Neuronal stem cell (in vitro differentiated cells): ENCODE data around the gene THAP2.

ENCODE experiments used
- DNase-seq: peaks from one replicate; pipeline ENCODE4 v3.0.0-alpha.2; 2013; ENCODE audit warnings: low spot score
- H2AFZ ChIP-seq: one replicate; pipeline ENCODE4 v1.6.1; 2013; ENCODE audit warnings: mild to moderate bottlenecking, low read length, inconsistent platforms
- H2AK5ac ChIP-seq: 2 replicates; pipeline ENCODE4 v1.6.1; 2013; ENCODE audit warnings: low read depth, mild to moderate bottlenecking, inconsistent platforms, low read length, moderate library complexity, mixed read lengths
- H2BK120ac ChIP-seq: 2 replicates; pipeline ENCODE4 v1.6.1; 2013; ENCODE audit warnings: low read depth, mild to moderate bottlenecking, inconsistent platforms, low read length, moderate library complexity, mixed read lengths
- H2BK12ac ChIP-seq: one replicate; pipeline ENCODE4 v1.6.1; 2013; ENCODE audit warnings: low read length, inconsistent platforms
- H2BK15ac ChIP-seq: 2 replicates; pipeline ENCODE4 v1.6.1; 2013; ENCODE audit warnings: mild to moderate bottlenecking, low read length, inconsistent platforms, mixed read lengths
- H2BK5ac ChIP-seq: one replicate; pipeline ENCODE4 v1.6.1; 2013; ENCODE audit warnings: inconsistent platforms, mild to moderate bottlenecking, low read length, moderate library complexity
- H3K14ac ChIP-seq: one replicate; pipeline ENCODE4 v1.6.1; 2013; ENCODE audit warnings: low read length, inconsistent platforms
- H3K18ac ChIP-seq: 2 replicates; pipeline ENCODE4 v1.6.1; 2013; ENCODE audit warnings: low read length, inconsistent platforms
- H3K23ac ChIP-seq: 2 replicates; pipeline ENCODE4 v1.6.1; 2013; ENCODE audit warnings: low read depth, mild to moderate bottlenecking, mixed read lengths, low read length, inconsistent platforms; ENCODE audit not compliant: poor library complexity
- H3K27ac ChIP-seq: replicated peaks from 3 replicates; pipeline ENCODE4 v1.5.1; 2013; ENCODE audit warnings: low read length, inconsistent platforms
- H3K27me3 ChIP-seq, 3 experiments: 2 replicates each; pipeline ENCODE4 v1.6.1; 2013; ENCODE audit warnings: low read length in 3 of 3, mild to moderate bottlenecking in 2 of 3, inconsistent platforms in 1 of 3, low read depth in 1 of 3, mixed read lengths in 1 of 3, moderate library complexity in 1 of 3; ENCODE audit not compliant: control insufficient read depth in 3 of 3, insufficient read depth in 3 of 3
- H3K36me3 ChIP-seq, 2 donors: replicated peaks in 1 of 2; 2 replicates each; pipeline ENCODE4 v1.6.1; 2013; ENCODE audit warnings: low read length in 2 of 2; ENCODE audit not compliant: control insufficient read depth in 2 of 2, insufficient read depth in 2 of 2
- H3K4ac ChIP-seq: 2 replicates; pipeline ENCODE4 v1.6.1; 2013; ENCODE audit warnings: inconsistent platforms, mild to moderate bottlenecking, low read length, moderate library complexity
- H3K4me1 ChIP-seq, 2 donors: 1 replicate in 1 of 2; 2 replicates in 1 of 2; pipeline ENCODE4 v1.6.1; 2013; ENCODE audit warnings: low read length in 2 of 2, low read depth in 1 of 2; ENCODE audit not compliant: control insufficient read depth in 2 of 2, insufficient read depth in 1 of 2
- H3K4me2 ChIP-seq: one replicate; pipeline ENCODE4 v1.6.1; 2013; ENCODE audit warnings: mild to moderate bottlenecking, low read length, inconsistent platforms; ENCODE audit not compliant: insufficient read depth, poor library complexity, severe bottlenecking
- H3K4me3 ChIP-seq, 2 donors: 2 replicates each; pipeline ENCODE4 v1.5.1; 2013; ENCODE audit warnings: low read length in 2 of 2, mild to moderate bottlenecking in 2 of 2, inconsistent platforms in 1 of 2, moderate library complexity in 1 of 2
- H3K79me1 ChIP-seq: one replicate; pipeline ENCODE4 v1.6.1; 2013; ENCODE audit warnings: low read depth, mild to moderate bottlenecking, inconsistent platforms, low read length, moderate library complexity
- H3K9ac ChIP-seq: one replicate; pipeline ENCODE4 v1.6.1; 2013; ENCODE audit warnings: mild to moderate bottlenecking, low read depth, low read length, inconsistent platforms; ENCODE audit not compliant: poor library complexity
- H3K9me3 ChIP-seq, 2 donors: replicated peaks in 1 of 2; 2 replicates each; pipeline versions ENCODE3 to v1.6.1; 2013; ENCODE audit warnings: low read length in 2 of 2, mild to moderate bottlenecking in 2 of 2, inconsistent platforms in 1 of 2, low read depth in 1 of 2, mixed read lengths in 1 of 2, moderate library complexity in 1 of 2; ENCODE audit not compliant: control insufficient read depth in 2 of 2, insufficient read depth in 1 of 2
- H4K8ac ChIP-seq: one replicate; pipeline ENCODE4 v1.6.1; 2013; ENCODE audit warnings: low read depth, mild to moderate bottlenecking, inconsistent platforms, low read length, moderate library complexity
- H4K91ac ChIP-seq: one replicate; pipeline ENCODE4 v1.6.1; 2013; ENCODE audit warnings: low read length, low read depth, mild to moderate bottlenecking, inconsistent platforms; ENCODE audit not compliant: poor library complexity
- WGBS, 2 donors: extraction: QIAGEN DNeasy Blood & Tissue Kit; methylation state at CpG; one replicate each; pipeline ENCODE4 v1.1.7; 2013; ENCODE audit warnings: missing lambda C conversion rate in 2 of 2, mixed read lengths in 1 of 2; ENCODE audit not compliant: insufficient read length in 2 of 2, insufficient replicate concordance in 1 of 2; ENCODE audit errors: extremely low coverage in 2 of 2; 5-methylcytosine and 5-hydroxymethylcytosine counted together

The THAP2 gene

GRCh38 chr12:71652656-71653055 is 11.4 kb upstream of the THAP2 start:
- H3K9ac ChIP-seq = no peak overlapping the region
- no peak overlapping the region for H3K4ac ChIP-seq
- peaks cover 3% of the 10 kb centered on the region for H3K79me1 ChIP-seq
- H2BK120ac ChIP-seq = no peak overlapping the region
- DNase-seq = no peak
- peaks cover 8 to 98% of the 10 kb centered on the region in 2 donors for H3K36me3 ChIP-seq
- no peak overlapping the region for H3K4me2 ChIP-seq
- H3K14ac ChIP-seq = no peak overlapping the region
- no peak overlapping the region for H2BK12ac ChIP-seq
- no peak overlapping the region for H3K18ac ChIP-seq
- H3K9me3 ChIP-seq = peaks cover 0 to 60% of the 10 kb centered on the region in 2 donors
- H3K4me3 ChIP-seq = no peak overlapping the region
- H4K91ac ChIP-seq = no peak overlapping the region
- no CpG with 5 or more reads among the region's 1 CpG for WGBS, 2 donors
- H3K4me1 ChIP-seq = no peaks in the 10 kb centered on the region
- H4K8ac ChIP-seq = no peak overlapping the region
- no peak overlapping the region for H2AFZ ChIP-seq
- no peaks in the 10 kb centered on the region for H3K27me3 ChIP-seq
- H2BK5ac ChIP-seq = no peak overlapping the region
- no peak overlapping the region for H3K23ac ChIP-seq
- H2BK15ac ChIP-seq = no peak overlapping the region
- no peak overlapping the region for H2AK5ac ChIP-seq
- H3K27ac ChIP-seq = no peak overlapping the region

GRCh38 chr12:71653137-71653536 is 11.0 kb upstream of the THAP2 start:
- Histone ChIP-seq H3K4ac (no peak overlapping the region), H3K36me3 (peaks cover 8 to 98% of the 10 kb centered on the region in 2 donors), H2AFZ (no peak overlapping the region), H3K79me1 (peaks cover 3% of the 10 kb centered on the region), H2BK120ac (no peak overlapping the region), H4K91ac (no peak overlapping the region), H3K18ac (no peak overlapping the region), H3K14ac (no peak overlapping the region), H3K4me1 (no peaks in the 10 kb centered on the region), H2BK5ac (no peak overlapping the region), H3K9ac (no peak overlapping the region), H2BK15ac (no peak overlapping the region), H3K4me3 (no peak overlapping the region), H3K27ac (no peak overlapping the region), H2AK5ac (no peak overlapping the region), H2BK12ac (no peak overlapping the region), H3K9me3 (peaks cover 0 to 60% of the 10 kb centered on the region in 2 donors), H3K27me3 (no peaks in the 10 kb centered on the region), H3K4me2 (no peak overlapping the region), H4K8ac (no peak overlapping the region), H3K23ac (no peak overlapping the region)
- DNase-seq = no peak
- no CpG with 5 or more reads among the region's 2 CpGs for WGBS, 2 donors

GRCh38 chr12:71654200-71654599 is 9.9 kb upstream of the THAP2 start:
- Histone ChIP-seq H3K4me2 (no peak overlapping the region), H3K27me3 (no peaks in the 10 kb centered on the region), H4K8ac (no peak overlapping the region), H3K14ac (no peak overlapping the region), H3K9me3 (peaks cover 0 to 60% of the 10 kb centered on the region in 2 donors), H3K18ac (no peak overlapping the region), H3K27ac (no peak overlapping the region), H3K79me1 (peaks cover 3% of the 10 kb centered on the region), H3K4ac (no peak overlapping the region), H2BK120ac (no peak overlapping the region), H3K36me3 (peaks cover 10 to 100% of the 10 kb centered on the region in 2 donors), H3K23ac (no peak overlapping the region), H2BK15ac (no peak overlapping the region), H3K4me3 (no peak overlapping the region), H4K91ac (no peak overlapping the region), H2AFZ (no peak overlapping the region), H2BK5ac (no peak overlapping the region), H2BK12ac (no peak overlapping the region), H3K4me1 (no peaks in the 10 kb centered on the region), H2AK5ac (no peak overlapping the region), H3K9ac (no peak overlapping the region)
- no CpG with 5 or more reads among the region's 3 CpGs for WGBS, 2 donors
- DNase-seq = no peak

- Histone ChIP-seq H3K4ac (no peak overlapping the region), H3K9ac (no peak overlapping the region), H2BK12ac (no peak overlapping the region), H3K4me3 (no peak overlapping the region), H3K36me3 (peaks cover 11 to 100% of the 10 kb centered on the region in 2 donors), H2AFZ (no peak overlapping the region), H3K14ac (no peak overlapping the region), H3K27ac (no peak overlapping the region), H3K27me3 (no peaks in the 10 kb centered on the region), H3K4me1 (no peaks in the 10 kb centered on the region), H2BK5ac (no peak overlapping the region), H4K8ac (no peak overlapping the region), H2AK5ac (no peak overlapping the region), H3K9me3 (peaks cover 0 to 56% of the 10 kb centered on the region in 2 donors), H2BK15ac (no peak overlapping the region), H4K91ac (no peak overlapping the region), H3K79me1 (peaks cover 3% of the 10 kb centered on the region), H2BK120ac (no peak overlapping the region), H3K18ac (no peak overlapping the region), H3K4me2 (no peak overlapping the region), H3K23ac (no peak overlapping the region)
- no CpG with 5 or more reads among the region's 1 CpG for WGBS, 2 donors
- no peak for DNase-seq
These were observed 8.6 kb upstream of the THAP2 start for GRCh38 chr12:71655495-71655894.
